Activated T-cell treated with anti-CD3 and anti-CD28 coated beads, Interleukin-2, amount 50 U/mL, for 48 hours (primary cell): Measurements from ENCODE around the gene TANC1.

Experiments
- DNase-seq, 2 experiments: peaks; one replicate each; pipeline ENCODE4 v3.0.0-alpha.2; 2020

TANC1 gene

GRCh38 chr2:159147690-159148089 is 179.2 kb downstream of the TANC1 start:
- no peak for DNase-seq

- DNase-seq = no peak
These were observed 180.5 kb downstream of the TANC1 start for GRCh38 chr2:159148901-159149300.

- no peak for DNase-seq
These were observed 181.3 kb downstream of the TANC1 start for GRCh38 chr2:159149747-159150146.

GRCh38 chr2:159150280-159150746 is 181.9 kb downstream of the TANC1 start:
- DNase-seq = peak in 1 of 2 experiments; percentile 22

- no peak for DNase-seq
These were observed 183.0 kb downstream of the TANC1 start for GRCh38 chr2:159151198-159152127.

- DNase-seq = no peak
These were observed 183.8 kb downstream of the TANC1 start for GRCh38 chr2:159152128-159152778.

- DNase-seq = no peak
These were observed 184.6 kb downstream of the TANC1 start for GRCh38 chr2:159153063-159153462.

- no peak for DNase-seq
These were observed 185.0 kb downstream of the TANC1 start for GRCh38 chr2:159153463-159153862.

- no peak for DNase-seq
These were observed 185.5 kb downstream of the TANC1 start for GRCh38 chr2:159153951-159154350.

GRCh38 chr2:159154366-159154765 is 185.9 kb downstream of the TANC1 start:
- DNase-seq = no peak

- DNase-seq = no peak
These were observed 186.9 kb downstream of the TANC1 start for GRCh38 chr2:159155320-159155719.

- DNase-seq = no peak
These were observed 187.4 kb downstream of the TANC1 start for GRCh38 chr2:159155791-159156190.

GRCh38 chr2:159156834-159157233 is 188.4 kb downstream of the TANC1 start:
- no peak for DNase-seq

GRCh38 chr2:159157361-159158209 is 189.1 kb downstream of the TANC1 start:
- DNase-seq = no peak

GRCh38 chr2:159160412-159160811 is 192.0 kb downstream of the TANC1 start:
- DNase-seq = no peak

GRCh38 chr2:159160954-159161353 is 192.5 kb downstream of the TANC1 start:
- no peak for DNase-seq

GRCh38 chr2:159163930-159164329 is 195.5 kb downstream of the TANC1 start:
- DNase-seq = no peak

- no peak for DNase-seq
These were observed 196.0 kb downstream of the TANC1 start for GRCh38 chr2:159164457-159164911.

GRCh38 chr2:159165048-159165447 is 196.6 kb downstream of the TANC1 start:
- DNase-seq = no peak

GRCh38 chr2:159168707-159169106 is 200.3 kb downstream of the TANC1 start:
- no peak for DNase-seq

- no peak for DNase-seq
These were observed 200.7 kb downstream of the TANC1 start for GRCh38 chr2:159169187-159169586.

- no peak for DNase-seq
These were observed 204.0 kb downstream of the TANC1 start for GRCh38 chr2:159172403-159172802.

- no peak for DNase-seq
These were observed 206.3 kb downstream of the TANC1 start for GRCh38 chr2:159174759-159175158.
